OCI-LY3 (cell line): ENCODE measurements around the gene MZF1.

ENCODE experiments used
- H2AFZ ChIP-seq: fragments of 200-600, 300-600 bp; shearing (Covaris generic); 2 replicates; pipeline ENCODE4 v1.6.0; 2014; ENCODE audit warnings: antibody characterized with exemption, low read depth, low read length
- H3K27ac ChIP-seq: fragments of 200-600, 300-600 bp; sonication (generic); 2 replicates; pipeline ENCODE4 v1.5.1; 2014; ENCODE audit warnings: mild to moderate bottlenecking, low read length, moderate library complexity, mixed read lengths
- H3K27me3 ChIP-seq: fragments of 200-600, 300-600 bp; sonication (generic); 2 replicates; pipeline ENCODE4 v1.6.1; 2014; ENCODE audit warnings: low read depth, low read length, mixed read lengths
- H3K36me3 ChIP-seq: fragments of 200-600, 300-600 bp; sonication (generic); replicated peaks from 2 replicates; pipeline ENCODE3; 2014; ENCODE audit warnings: low read depth, low read length, mixed read lengths
- H3K4me1 ChIP-seq: fragments of 300-600, 200-600 bp; sonication (generic); 2 replicates; pipeline ENCODE4 v1.6.1; 2014; ENCODE audit warnings: low read length, mixed read lengths
- H3K4me2 ChIP-seq: fragments of 200-600, 300-600 bp; sonication (generic); 2 replicates; pipeline ENCODE4 v1.6.1; 2014; ENCODE audit warnings: low read length, mixed read lengths
- H3K4me3 ChIP-seq: fragments of 300-600, 200-600 bp; sonication (generic); 2 replicates; pipeline ENCODE4 v1.5.1; 2014; ENCODE audit warnings: antibody characterized with exemption, mild to moderate bottlenecking, low read length, moderate library complexity
- H3K79me2 ChIP-seq: fragments of 300-600, 200-600 bp; shearing (Covaris generic); 2 replicates; pipeline ENCODE4 v1.6.1; 2014; ENCODE audit warnings: mild to moderate bottlenecking, low read length, mixed read lengths
- H3K9ac ChIP-seq: fragments of 300-600, 200-600 bp; shearing (Covaris generic); 2 replicates; pipeline ENCODE4 v1.6.0; 2014; ENCODE audit warnings: mild to moderate bottlenecking, low read length, moderate library complexity
- H3K9me3 ChIP-seq: fragments of 200-600, 300-600 bp; shearing (Covaris generic); 2 replicates; pipeline ENCODE4 v1.6.1; 2014; ENCODE audit warnings: low read length, mixed read lengths; ENCODE audit not compliant: insufficient read depth
- H4K20me1 ChIP-seq: fragments of 200-600, 300-600 bp; sonication (generic); 2 replicates; pipeline ENCODE4 v1.6.1; 2016; ENCODE audit warnings: low read length, mixed read lengths; ENCODE audit not compliant: insufficient read depth
- CTCF ChIP-seq: fragments of 200-600, 300-600 bp; sonication (generic); IDR thresholded peaks from 2 replicates; pipeline ENCODE4 v1.5.1; 2014; ENCODE audit warnings: antibody characterized with exemption, low read length, low read depth
- EZH2phosphoT487 ChIP-seq: fragments of 200-600 bp; shearing (Covaris generic); IDR thresholded peaks from 2 replicates; pipeline ENCODE4 v1.6.1; 2018; ENCODE audit warnings: antibody characterized with exemption, mixed run types, low read depth

MZF1 gene

GRCh38 chr19:58570770-58571574 lies 2.2 kb downstream of the MZF1 start:
- no peak overlapping the region for H3K4me2 ChIP-seq
- no peak overlapping the region for H2AFZ ChIP-seq
- no peaks in the 10 kb centered on the region for H4K20me1 ChIP-seq
- no peaks in the 10 kb centered on the region for H3K9me3 ChIP-seq
- TF ChIP-seq CTCF (no peak), EZH2phosphoT487 (no peak)
- no peak overlapping the region for H3K9ac ChIP-seq
- no peak overlapping the region for H3K27ac ChIP-seq
- H3K4me3 ChIP-seq: no peak overlapping the region
- peaks cover 12% of the 10 kb centered on the region for H3K79me2 ChIP-seq
- no peaks in the 10 kb centered on the region for H3K27me3 ChIP-seq
- H3K36me3 ChIP-seq: peaks cover 23% of the 10 kb centered on the region
- H3K4me1 ChIP-seq: peaks cover 20% of the 10 kb centered on the region

GRCh38 chr19:58569943-58570670 lies 3.0 kb downstream of the MZF1 start:
- Histone ChIP-seq H4K20me1 (no peaks in the 10 kb centered on the region), H3K4me1 (peaks cover 20% of the 10 kb centered on the region), H3K27ac (no peak overlapping the region), H2AFZ (no peak overlapping the region), H3K4me3 (no peak overlapping the region), H3K36me3 (peaks cover 23% of the 10 kb centered on the region), H3K27me3 (no peaks in the 10 kb centered on the region), H3K9me3 (no peaks in the 10 kb centered on the region), H3K79me2 (peaks cover 9% of the 10 kb centered on the region), H3K4me2 (no peak overlapping the region), H3K9ac (no peak overlapping the region)
- TF ChIP-seq EZH2phosphoT487 (no peak), CTCF (no peak)

GRCh38 chr19:58569191-58569942 lies 3.8 kb downstream of the MZF1 start:
- H2AFZ ChIP-seq: no peak overlapping the region
- no peaks in the 10 kb centered on the region for H4K20me1 ChIP-seq
- H3K36me3 ChIP-seq: peaks cover 23% of the 10 kb centered on the region
- no peak overlapping the region for H3K27ac ChIP-seq
- H3K79me2 ChIP-seq: peaks cover 9% of the 10 kb centered on the region
- no peaks in the 10 kb centered on the region for H3K27me3 ChIP-seq
- no peak overlapping the region for H3K9ac ChIP-seq
- no peak overlapping the region for H3K4me3 ChIP-seq
- peaks cover 17% of the 10 kb centered on the region for H3K4me1 ChIP-seq
- no peak overlapping the region for H3K4me2 ChIP-seq
- no peaks in the 10 kb centered on the region for H3K9me3 ChIP-seq
- TF ChIP-seq EZH2phosphoT487 (no peak), CTCF (no peak)
